ENCODE results near the gene CCDC57. TPM values are rescaled to one million over a fixed set of nuclear protein-coding genes. Genes with fewer than 3 reads are reported as not detected.

The CCDC57 gene
- total RNA-seq, 6 experiments from 2014 or later: 10.1 to 37.4 (median 17.2) TPM

GRCh38 chr17:82084373-82085030 lies 128.1 kb downstream of the CCDC57 start:
- DNase-seq (no peak), ATAC-seq (no peak)
- Histone ChIP-seq H3K36me3 (peaks cover 13 to 100% (median 57%) of the 10 kb centered on the region in 4 donors), H3K27me3 (no peaks in the 10 kb centered on the region), H3K4me3 (no peak overlapping the region), H3K9me3 (no peaks in the 10 kb centered on the region), H3K4me1 (no peaks in the 10 kb centered on the region), H3K27ac (no peak overlapping the region)
- WGBS (ENCODE audit: insufficient coverage, low coverage, low lambda C conversion rate, missing lambda C conversion rate): 53% methylated on average over 3 of the region's 31 CpGs
- intact Hi-C loops (cut with DNase I): loop anchor here in 1 of 2 donors (10.0 kb wide), 1 partner anchor 50 kb away; the partner anchor contains the start of genes DCXR and RAC3
- TF ChIP-seq POLR2A (IDR thresholded peaks at IDR 0.05): no peak
- no peak for TF ChIP-seq CTCF (IDR thresholded peaks at IDR 0.05)

- peaks cover 13 to 98% (median 52%) of the 10 kb centered on the region in 4 donors for H3K36me3 ChIP-seq
- WGBS (ENCODE audit: insufficient coverage, low coverage, low lambda C conversion rate, missing lambda C conversion rate): 61% methylated on average over 16 of the region's 55 CpGs
- no peaks in the 10 kb centered on the region for H3K9me3 ChIP-seq
- intact Hi-C loops (cut with DNase I): loop anchor here in 1 of 2 donors (10.0 kb wide), 1 partner anchor 49 kb away; the partner anchor contains the start of genes DCXR and RAC3
- DNase-seq (no peak), ATAC-seq (no peak)
- H3K4me3 ChIP-seq: no peak overlapping the region
- no peaks in the 10 kb centered on the region for H3K27me3 ChIP-seq
- TF ChIP-seq CTCF (IDR thresholded peaks at IDR 0.05): no peak
- TF ChIP-seq POLR2A (IDR thresholded peaks at IDR 0.05): no peak
- no peak overlapping the region for H3K27ac ChIP-seq
- no peaks in the 10 kb centered on the region for H3K4me1 ChIP-seq
Measured at GRCh38 chr17:82083533-82084359, 128.9 kb downstream of the CCDC57 start.

GRCh38 chr17:82083009-82083408 lies 129.6 kb downstream of the CCDC57 start:
- Histone ChIP-seq H3K4me3 (no peak overlapping the region), H3K27ac (no peak overlapping the region), H3K9me3 (no peaks in the 10 kb centered on the region), H3K4me1 (no peaks in the 10 kb centered on the region), H3K36me3 (peaks cover 12 to 98% (median 49%) of the 10 kb centered on the region in 4 donors), H3K27me3 (no peaks in the 10 kb centered on the region)
- no peak for ATAC-seq
- no peak for DNase-seq
- whole genome bisulfite sequencing (ENCODE audit: insufficient coverage, low coverage, low lambda C conversion rate, missing lambda C conversion rate): 77% methylated on average over 4 of the region's 24 CpGs
- no peak for TF ChIP-seq POLR2A (IDR thresholded peaks at IDR 0.05)
- no peak for TF ChIP-seq CTCF (IDR thresholded peaks at IDR 0.05)
- intact Hi-C loops (cut with DNase I): loop anchor here in 1 of 2 donors (10.0 kb wide), 1 partner anchor 48 kb away; the partner anchor contains the start of genes DCXR and RAC3

- no peak for ATAC-seq
- Histone ChIP-seq H3K4me1 (no peaks in the 10 kb centered on the region), H3K4me3 (no peak overlapping the region), H3K36me3 (peaks cover 12 to 96% (median 46%) of the 10 kb centered on the region in 4 donors), H3K27ac (no peak overlapping the region), H3K27me3 (no peaks in the 10 kb centered on the region), H3K9me3 (no peaks in the 10 kb centered on the region)
- WGBS (ENCODE audit: insufficient coverage, low coverage, low lambda C conversion rate, missing lambda C conversion rate): no CpG with 5 or more reads among the region's 19 CpGs
- intact Hi-C loops (cut with DNase I): loop anchor here in 1 of 2 donors (10.0 kb wide), 1 partner anchor 48 kb away; the partner anchor contains the start of genes DCXR and RAC3
- no peak for DNase-seq
- TF ChIP-seq CTCF (IDR thresholded peaks at IDR 0.05) (no peak), POLR2A (IDR thresholded peaks at IDR 0.05) (no peak)
Measured at GRCh38 chr17:82082456-82082855, 130.2 kb downstream of the CCDC57 start.

Data from right lobe of liver (tissue), 6 donors.